GM10248 (cell line): ENCODE measurements around the gene ACOT8.

Experiments used
- CTCF ChIA-PET: fragments of 300-600 bp; sonication (Branson Sonifier 250); formaldehyde crosslinking; extraction: SDS; loops from one replicate; lab custom pipeline; 2021; ENCODE audit warnings: antibody characterized with exemption; lab: Yijun Ruan, JAX
- POLR2A ChIA-PET: fragments of 350-650 bp; sonication (Branson Sonifier 250); formaldehyde crosslinking; extraction: SDS; loops from one replicate; lab custom pipeline; 2020; ENCODE audit warnings: antibody characterized with exemption; lab: Yijun Ruan, JAX
- DNase-seq: peaks from one replicate; pipeline ENCODE4 v3.0.0; 2012; ENCODE audit errors: extremely low spot score
- TF ChIP-seq, protein P1 (sequence below): IDR thresholded peaks from 2 replicates; pipeline ENCODE4 v1.5.1; 2012; ENCODE audit warnings: mild to moderate bottlenecking, low read depth; ENCODE audit errors: extremely low read depth, missing control alignments, control extremely low read depth

Gene ACOT8

DNA sequence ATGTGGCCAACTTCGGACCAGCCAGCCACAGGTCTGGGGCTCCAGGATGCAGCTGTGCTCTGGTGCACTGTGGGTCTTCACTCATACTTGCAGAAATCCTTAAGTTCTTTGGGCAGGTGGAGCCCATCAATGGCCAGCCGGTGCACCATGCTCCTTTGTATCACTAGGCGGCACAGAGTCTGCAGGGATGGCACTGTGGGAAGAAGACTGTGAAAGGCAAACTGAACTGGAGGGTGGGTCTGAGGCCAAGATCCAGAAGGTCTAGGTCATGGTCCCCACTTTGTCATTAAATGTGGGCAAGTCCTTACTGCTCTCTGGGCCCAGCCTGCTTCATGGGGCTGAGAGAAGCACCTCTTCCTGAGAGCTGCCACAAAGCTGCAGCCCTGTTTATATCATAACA, 31.5 kb upstream of the ACOT8 start:
- no peak for DNase-seq
- ChIA-PET CTCF (interaction anchor here (1.1 to 2.9 kb wide), 4 partner anchors 7 to 460 kb away, joined by 3 to 19 read pairs (median 6); partner anchors contain the start of gene ZSWIM1), POLR2A (no interaction called here)
- TF ChIP-seq, protein P1, sequence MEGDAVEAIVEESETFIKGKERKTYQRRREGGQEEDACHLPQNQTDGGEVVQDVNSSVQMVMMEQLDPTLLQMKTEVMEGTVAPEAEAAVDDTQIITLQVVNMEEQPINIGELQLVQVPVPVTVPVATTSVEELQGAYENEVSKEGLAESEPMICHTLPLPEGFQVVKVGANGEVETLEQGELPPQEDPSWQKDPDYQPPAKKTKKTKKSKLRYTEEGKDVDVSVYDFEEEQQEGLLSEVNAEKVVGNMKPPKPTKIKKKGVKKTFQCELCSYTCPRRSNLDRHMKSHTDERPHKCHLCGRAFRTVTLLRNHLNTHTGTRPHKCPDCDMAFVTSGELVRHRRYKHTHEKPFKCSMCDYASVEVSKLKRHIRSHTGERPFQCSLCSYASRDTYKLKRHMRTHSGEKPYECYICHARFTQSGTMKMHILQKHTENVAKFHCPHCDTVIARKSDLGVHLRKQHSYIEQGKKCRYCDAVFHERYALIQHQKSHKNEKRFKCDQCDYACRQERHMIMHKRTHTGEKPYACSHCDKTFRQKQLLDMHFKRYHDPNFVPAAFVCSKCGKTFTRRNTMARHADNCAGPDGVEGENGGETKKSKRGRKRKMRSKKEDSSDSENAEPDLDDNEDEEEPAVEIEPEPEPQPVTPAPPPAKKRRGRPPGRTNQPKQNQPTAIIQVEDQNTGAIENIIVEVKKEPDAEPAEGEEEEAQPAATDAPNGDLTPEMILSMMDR: no peak

DNA sequence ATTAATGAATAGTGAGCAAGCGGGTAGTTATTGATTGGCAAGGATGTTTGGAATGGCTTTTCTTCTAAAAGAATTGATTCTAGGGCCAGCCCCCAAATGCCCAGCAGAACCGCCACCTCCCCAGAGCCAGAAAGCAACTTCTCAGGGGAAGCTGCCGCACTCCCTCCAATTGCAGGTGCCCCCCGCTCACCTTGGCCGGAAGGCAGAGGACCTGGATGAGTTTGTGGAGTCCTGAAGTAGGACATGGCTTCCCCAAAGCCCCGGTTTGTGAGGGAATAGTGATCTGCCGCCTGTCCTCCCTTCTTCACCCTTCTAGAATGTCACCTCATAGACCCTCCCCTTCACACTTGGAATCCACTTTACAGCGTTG, 30.1 kb upstream of the ACOT8 start, which contains the start of gene SPATA25:
SPATA25 (minus strand) TSS at position 277 of the 370 bp plus-strand sequence; CDS start at position 245, 32 bp downstream.
- ChIA-PET POLR2A (no interaction called here), CTCF (no interaction called here)
- DNase-seq: no peak
- TF ChIP-seq, protein P1: no peak

DNA sequence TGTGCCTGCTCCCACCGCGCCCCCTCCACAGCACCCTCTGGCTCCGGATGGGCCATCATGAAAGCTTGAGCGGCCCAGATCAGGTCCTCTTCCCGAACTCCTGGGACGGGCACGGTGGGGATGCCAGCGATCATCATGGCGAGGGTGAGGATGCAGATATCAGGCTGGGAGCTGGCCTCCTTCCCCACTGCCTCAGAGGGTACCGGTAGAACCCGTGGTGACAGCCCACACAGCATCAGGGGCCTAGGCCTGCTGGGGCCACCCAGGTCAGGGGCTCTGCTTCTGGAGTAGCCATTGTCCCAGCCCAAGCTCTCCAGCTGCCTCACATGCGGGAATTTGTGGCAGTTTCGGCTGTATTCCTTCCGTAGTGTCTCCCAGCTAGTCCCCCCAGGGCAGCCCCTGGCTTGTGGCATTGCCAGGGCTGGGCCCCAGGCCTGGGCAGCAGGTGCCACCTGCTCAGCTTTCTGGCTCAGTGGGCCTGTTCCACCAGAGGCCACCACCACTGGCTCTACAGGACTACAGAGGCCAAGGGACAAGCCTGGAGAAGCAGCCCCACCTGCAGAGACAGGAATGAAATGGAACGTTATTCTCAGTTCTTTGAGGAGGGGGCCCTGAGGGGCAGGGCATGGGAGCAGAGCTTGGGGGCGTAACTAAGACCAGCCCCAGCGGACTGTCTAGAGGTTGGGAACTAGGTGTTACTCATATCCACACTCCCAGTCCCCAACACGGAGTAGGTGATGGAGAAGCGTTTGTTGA, 29.6 kb upstream of the ACOT8 start:
- POLR2A ChIA-PET: no interaction called here
- CTCF ChIA-PET: no interaction called here

DNA sequence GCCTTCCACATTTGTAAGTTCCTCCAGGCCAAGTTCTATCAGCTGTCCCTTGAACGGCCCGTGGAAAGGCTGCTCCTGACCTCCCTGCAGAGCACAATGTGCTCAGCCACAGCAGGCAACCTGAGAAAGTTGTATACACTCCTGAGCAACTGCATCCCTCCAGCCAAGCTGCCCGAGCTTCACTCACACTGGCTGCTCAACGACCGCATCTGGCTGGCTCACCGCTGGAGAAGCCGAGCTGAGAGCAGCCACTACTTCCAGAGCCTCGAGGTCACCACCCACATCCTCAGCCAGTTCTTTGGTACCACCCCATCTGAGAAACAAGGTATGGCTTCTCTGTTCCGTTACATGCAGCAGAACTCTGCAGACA, 25.9 kb upstream of the ACOT8 start:
- ChIA-PET POLR2A (interaction anchor here (1.9 kb wide), 1 partner anchor 52 kb away, joined by 11 read pairs; no protein-coding TSS in a partner anchor), CTCF (interaction anchor here (0.9 to 3.5 kb wide), 4 partner anchors 7 to 15 kb away, joined by 3 to 19 read pairs (median 6); partner anchors contain the start of genes CTSA and NEURL2)
- DNase-seq: no peak
- TF ChIP-seq, protein P1: no peak

More for the DNA sequence above, 29.6 kb upstream of the ACOT8 start:
- no peak for DNase-seq
- TF ChIP-seq, protein P1: no peak

DNA sequence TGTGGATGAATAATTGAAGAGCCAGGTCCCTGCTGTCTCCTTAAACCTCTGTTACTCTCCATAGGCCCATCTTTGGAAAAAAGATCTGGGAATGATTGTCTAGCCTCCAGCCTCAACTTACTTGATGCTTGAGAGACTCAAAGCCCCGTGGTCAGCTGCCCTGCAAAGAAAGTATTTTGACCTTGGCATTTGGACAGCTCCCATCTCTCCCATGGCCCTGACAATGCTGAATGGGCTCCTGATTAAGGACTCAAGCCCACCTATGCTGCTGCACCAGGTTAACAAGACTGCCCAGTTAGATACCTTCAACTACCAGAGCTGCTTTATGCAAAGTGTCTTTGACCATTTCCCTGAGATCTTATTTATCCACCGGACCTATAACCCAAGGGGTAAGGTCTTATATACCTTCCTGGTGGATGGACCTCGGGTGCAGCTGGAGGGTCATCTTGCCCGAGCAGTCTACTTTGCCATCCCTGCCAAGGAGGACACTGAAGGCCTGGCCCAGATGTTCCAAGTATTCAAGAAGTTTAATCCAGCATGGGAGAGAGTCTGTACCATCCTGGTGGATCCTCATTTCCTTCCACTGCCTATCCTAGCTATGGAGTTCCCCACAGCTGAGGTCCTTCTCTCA, 25.4 kb upstream of the ACOT8 start:
- DNase-seq: no peak
- TF ChIP-seq, protein P1: no peak
- CTCF ChIA-PET: interaction anchor here (0.9 to 3.5 kb wide), 5 partner anchors 8 to 87 kb away, joined by 3 to 19 read pairs (median 3); partner anchors contain the start of genes CTSA and NEURL2
- POLR2A ChIA-PET: interaction anchor here (1.9 kb wide), 1 partner anchor 52 kb away, joined by 11 read pairs; no protein-coding TSS in a partner anchor
